CD14-positive monocyte (primary cell): ENCODE measurements around the gene KLHL6. TPM values are rescaled to one million over a fixed set of nuclear protein-coding genes. Genes with fewer than 3 reads are reported as not detected.

ENCODE experiments used
- DNase-seq, 3 donors: peaks; one replicate each; pipeline ENCODE4 v3.0.0-alpha.2; 2011 to 2022
- H2AFZ ChIP-seq: 2 replicates; pipeline ENCODE4 v1.6.0; 2012; ENCODE audit warnings: mild to moderate bottlenecking, low read depth, low read length, inconsistent platforms; ENCODE audit not compliant: insufficient read depth, poor library complexity, severe bottlenecking
- H3K27ac ChIP-seq, 2 donors: 1 replicate in 1 of 2; 2 replicates in 1 of 2; pipeline ENCODE4 v1.5.1; 2012 to 2013; ENCODE audit warnings: low read length in 2 of 2, control low read depth in 1 of 2, inconsistent platforms in 1 of 2, low read depth in 1 of 2, mild to moderate bottlenecking in 1 of 2
- H3K27me3 ChIP-seq, 2 donors: one replicate each; pipeline versions ENCODE4 v1.6.0 to v1.6.1; 2011 to 2013; ENCODE audit warnings: low read length in 2 of 2; ENCODE audit not compliant: control insufficient read depth in 2 of 2, insufficient read depth in 2 of 2
- H3K36me3 ChIP-seq, 2 donors: replicated peaks in 1 of 2; 1 replicate in 1 of 2; 2 replicates in 1 of 2; pipeline versions ENCODE4 v1.5.1 to v1.6.1; 2012 to 2013; ENCODE audit warnings: low read length in 2 of 2, control low read depth in 1 of 2, inconsistent platforms in 1 of 2, mild to moderate bottlenecking in 1 of 2; ENCODE audit not compliant: insufficient read depth in 2 of 2, control insufficient read depth in 1 of 2
- H3K4me1 ChIP-seq, 2 donors: 1 replicate in 1 of 2; 2 replicates in 1 of 2; pipeline versions ENCODE4 v1.5.1 to v1.6.1; 2012 to 2013; ENCODE audit warnings: low read length in 2 of 2, control low read depth in 1 of 2, inconsistent platforms in 1 of 2, mild to moderate bottlenecking in 1 of 2, moderate library complexity in 1 of 2; ENCODE audit not compliant: insufficient read depth in 2 of 2, control insufficient read depth in 1 of 2
- H3K4me2 ChIP-seq: replicated peaks from 2 replicates; pipeline ENCODE3; 2012; ENCODE audit warnings: low read length, moderate library complexity, mild to moderate bottlenecking; ENCODE audit not compliant: poor library complexity, severe bottlenecking; ENCODE audit errors: extremely low read depth
- H3K4me3 ChIP-seq, 3 experiments: fragments of 200-600 bp in 1 of 3; sonication (generic) in 1 of 3; replicated peaks in 1 of 3; 1 replicate in 2 of 3; 2 replicates in 1 of 3; pipeline ENCODE4 v1.5.1; 2011 to 2013; ENCODE audit warnings: low read length in 3 of 3, mild to moderate bottlenecking in 3 of 3, control low read depth in 2 of 3, low read depth in 2 of 3, inconsistent platforms in 1 of 3, moderate library complexity in 1 of 3
- H3K79me2 ChIP-seq: 2 replicates; pipeline ENCODE4 v1.6.0; 2012; ENCODE audit warnings: mild to moderate bottlenecking, control low read depth, inconsistent platforms, low read length, moderate library complexity; ENCODE audit not compliant: insufficient read depth
- H3K9ac ChIP-seq: 2 replicates; pipeline ENCODE4 v1.6.0; 2017; ENCODE audit warnings: low read length, mild to moderate bottlenecking; ENCODE audit not compliant: insufficient read depth, poor library complexity, severe bottlenecking
- H3K9me3 ChIP-seq, 2 donors: replicated peaks in 1 of 2; 1 replicate in 1 of 2; 2 replicates in 1 of 2; pipeline versions ENCODE4 v1.5.1 to v1.6.1; 2012 to 2013; ENCODE audit warnings: low read length in 2 of 2, control low read depth in 1 of 2; ENCODE audit not compliant: control insufficient read depth in 1 of 2, insufficient read depth in 1 of 2
- H4K20me1 ChIP-seq: 2 replicates; pipeline ENCODE4 v1.6.0; 2012; ENCODE audit warnings: mild to moderate bottlenecking, low read length, control low read depth, moderate library complexity; ENCODE audit not compliant: insufficient read depth
- H3K27ac Mint-ChIP-seq, 7 donors: one replicate each; pipeline ENCODE4 v1.8.0; 2020; ENCODE audit warnings: mild to moderate bottlenecking in 7 of 7, mixed read lengths in 7 of 7, moderate library complexity in 6 of 7, inconsistent platforms in 2 of 7
- H3K27me3 Mint-ChIP-seq, 3 donors: one replicate each; pipeline ENCODE4 v1.8.0; 2021 to 2022; ENCODE audit warnings: low read depth in 3 of 3, mild to moderate bottlenecking in 3 of 3, mixed read lengths in 3 of 3, moderate library complexity in 3 of 3, inconsistent platforms in 1 of 3
- H3K36me3 Mint-ChIP-seq, 2 donors: one replicate each; pipeline ENCODE4 v1.8.0; 2020; ENCODE audit warnings: mixed read lengths in 2 of 2, inconsistent platforms in 1 of 2, mild to moderate bottlenecking in 1 of 2
- H3K4me1 Mint-ChIP-seq: one replicate; pipeline ENCODE4 v1.8.0; 2020; ENCODE audit warnings: mild to moderate bottlenecking, mixed read lengths
- H3K4me3 Mint-ChIP-seq, 2 donors: one replicate each; pipeline ENCODE4 v1.8.0; 2020; ENCODE audit warnings: mild to moderate bottlenecking in 2 of 2, mixed read lengths in 2 of 2, moderate library complexity in 1 of 2
- H3K9me3 Mint-ChIP-seq, 7 donors: one replicate each; pipeline ENCODE4 v1.8.0; 2020 to 2022; ENCODE audit warnings: mixed read lengths in 7 of 7, mild to moderate bottlenecking in 6 of 7, moderate library complexity in 6 of 7, inconsistent platforms in 2 of 7
- WGBS: methylation state at CpG from one replicate; pipeline ENCODE4 v1.1.5; 2013; ENCODE audit warnings: missing lambda C conversion rate; ENCODE audit not compliant: insufficient coverage; 5-methylcytosine and 5-hydroxymethylcytosine counted together
- intact Hi-C, 2 donors: fragments of 100-400 bp; cut with micrococcal nuclease; formaldehyde crosslinking; loops; one replicate each; pipeline versions ENCODE4 v1.15.0 to v1.15.1; 2023
- polyA plus RNA-seq, 3 donors: library from polyadenylated mRNA; depleted of rRNA in 1 of 3; unstranded in 2 of 3; stranded (reverse) in 1 of 3; fragments of 300-500 nt in 2 of 3; fragments of >200 nt in 1 of 3; fragmentation: Illumina TruSeq in 2 of 3; gene quantifications; 1 replicate in 2 of 3; 2 replicates in 1 of 3; pipeline ENCODE4 v1.2.3, GENCODE V29; 2012 to 2021
- TF ChIP-seq, protein P1 (sequence below): fragments of 200-600 bp; IDR thresholded peaks from one replicate; pipeline ENCODE4 v1.8.0; 2022; ENCODE audit warnings: antibody characterized with exemption, mild to moderate bottlenecking

Gene KLHL6
- polyA plus RNA-seq, 3 donors, result 5.7 to 15.2 (median 10.6) TPM

DNA sequence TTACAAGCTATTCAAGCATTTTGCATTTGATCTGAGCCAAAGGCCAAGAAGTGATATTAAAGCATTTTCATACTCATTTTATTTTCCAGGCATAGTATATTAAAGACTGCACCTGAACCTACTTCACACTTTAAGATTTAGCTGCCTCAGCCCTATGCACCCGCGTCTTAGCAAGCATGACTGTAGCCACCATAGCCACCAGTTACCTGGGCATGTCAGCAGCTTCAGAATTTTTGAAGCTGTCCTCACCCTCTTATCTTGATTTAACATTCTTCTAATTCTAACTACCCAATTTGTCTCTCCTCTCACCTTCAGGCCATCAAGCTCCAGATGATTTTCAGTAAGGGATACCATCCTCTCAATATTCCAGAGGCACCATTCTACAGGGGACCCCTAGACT, 39.1 kb upstream of the KLHL6 start:
- intact Hi-C loops, result no loop called here
- 100% methylated on average over 2 of the region's 2 CpGs for WGBS

DNA sequence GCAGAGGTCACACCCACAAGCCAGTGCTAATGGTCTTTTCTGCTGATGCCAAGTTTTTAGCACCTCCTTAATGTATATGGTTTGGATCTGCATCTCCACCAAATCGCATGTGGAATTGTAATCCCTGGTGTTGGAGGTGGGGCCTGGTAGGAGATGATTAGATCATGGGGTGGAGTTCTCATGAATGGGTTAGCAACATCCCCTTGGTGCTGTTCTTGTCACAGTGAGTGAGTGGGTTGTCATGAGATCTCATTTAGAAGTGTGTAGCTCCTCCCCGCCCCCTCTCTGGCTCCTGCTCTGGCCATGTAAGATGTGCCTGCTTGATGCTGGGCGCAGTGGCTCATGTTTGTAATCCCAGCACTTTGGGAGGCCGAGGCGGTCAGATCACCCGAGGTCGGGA, 37.3 kb upstream of the KLHL6 start:
- TF ChIP-seq, protein P1, sequence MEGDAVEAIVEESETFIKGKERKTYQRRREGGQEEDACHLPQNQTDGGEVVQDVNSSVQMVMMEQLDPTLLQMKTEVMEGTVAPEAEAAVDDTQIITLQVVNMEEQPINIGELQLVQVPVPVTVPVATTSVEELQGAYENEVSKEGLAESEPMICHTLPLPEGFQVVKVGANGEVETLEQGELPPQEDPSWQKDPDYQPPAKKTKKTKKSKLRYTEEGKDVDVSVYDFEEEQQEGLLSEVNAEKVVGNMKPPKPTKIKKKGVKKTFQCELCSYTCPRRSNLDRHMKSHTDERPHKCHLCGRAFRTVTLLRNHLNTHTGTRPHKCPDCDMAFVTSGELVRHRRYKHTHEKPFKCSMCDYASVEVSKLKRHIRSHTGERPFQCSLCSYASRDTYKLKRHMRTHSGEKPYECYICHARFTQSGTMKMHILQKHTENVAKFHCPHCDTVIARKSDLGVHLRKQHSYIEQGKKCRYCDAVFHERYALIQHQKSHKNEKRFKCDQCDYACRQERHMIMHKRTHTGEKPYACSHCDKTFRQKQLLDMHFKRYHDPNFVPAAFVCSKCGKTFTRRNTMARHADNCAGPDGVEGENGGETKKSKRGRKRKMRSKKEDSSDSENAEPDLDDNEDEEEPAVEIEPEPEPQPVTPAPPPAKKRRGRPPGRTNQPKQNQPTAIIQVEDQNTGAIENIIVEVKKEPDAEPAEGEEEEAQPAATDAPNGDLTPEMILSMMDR, result no peak
- Histone ChIP-seq H3K9ac (no peak overlapping the region), H3K4me1 (peaks cover 14 to 19% of the 10 kb centered on the region in 2 donors), H3K4me3 (no peak overlapping the region), H3K27me3 (no peaks in the 10 kb centered on the region), H4K20me1 (no peaks in the 10 kb centered on the region), H2AFZ (no peak overlapping the region), H3K36me3 (no peaks in the 10 kb centered on the region), H3K4me2 (no peak overlapping the region), H3K9me3 (peaks cover 0 to 2% of the 10 kb centered on the region in 2 donors), H3K79me2 (no peaks in the 10 kb centered on the region), H3K27ac (no peak overlapping the region)
- peaks cover 5 to 15% (median 8%) of the 10 kb centered on the region in 7 donors for H3K9me3 Mint-ChIP-seq
- 93% methylated on average over 4 of the region's 7 CpGs for WGBS
- intact Hi-C loops, result no loop called here
- H3K27me3 Mint-ChIP-seq, result peaks cover 0 to 1% (median 1%) of the 10 kb centered on the region in 3 donors
- no peak overlapping the region for H3K4me3 Mint-ChIP-seq
- no peak overlapping the region for H3K27ac Mint-ChIP-seq
- DNase-seq, result no peak
- H3K4me1 Mint-ChIP-seq, result peaks cover 23% of the 10 kb centered on the region
- H3K36me3 Mint-ChIP-seq, result peaks cover 0 to 2% of the 10 kb centered on the region in 2 donors

More for the DNA sequence above, 39.1 kb upstream of the KLHL6 start:
- no peak overlapping the region for H3K27ac Mint-ChIP-seq
- Histone ChIP-seq H2AFZ (no peak overlapping the region), H4K20me1 (no peaks in the 10 kb centered on the region), H3K27ac (no peak overlapping the region), H3K4me3 (no peak overlapping the region), H3K9ac (no peak overlapping the region), H3K4me1 (peaks cover 9 to 11% of the 10 kb centered on the region in 2 donors), H3K36me3 (no peaks in the 10 kb centered on the region), H3K27me3 (no peaks in the 10 kb centered on the region), H3K79me2 (no peaks in the 10 kb centered on the region), H3K4me2 (no peak overlapping the region), H3K9me3 (peaks cover 0 to 9% of the 10 kb centered on the region in 2 donors)
- H3K9me3 Mint-ChIP-seq, result peaks cover 11 to 24% (median 17%) of the 10 kb centered on the region in 7 donors
- H3K4me1 Mint-ChIP-seq, result peaks cover 15% of the 10 kb centered on the region
- H3K4me3 Mint-ChIP-seq, result no peak overlapping the region
- no peak for DNase-seq
- TF ChIP-seq, protein P1, result no peak
- H3K27me3 Mint-ChIP-seq, result peaks cover 0 to 1% (median 0%) of the 10 kb centered on the region in 3 donors
- H3K36me3 Mint-ChIP-seq, result peaks cover 0 to 2% of the 10 kb centered on the region in 2 donors
